Stimulated activated CD4-positive, alpha-beta T cell treated with anti-CD3 and anti-CD28 coated beads, Interleukin-12 subunit alpha, Interleukin-12 subunit beta, amount 100 ng/mL, for 4 hours (primary cell): ENCODE measurements around the gene CROCC2.

Experiments
- DNase-seq: peaks from one replicate; pipeline ENCODE4 v3.0.0-alpha.2; 2020

The CROCC2 gene

GRCh38 chr2:240906141-240906910 lies at the start of gene CROCC2:
CROCC2 (plus strand) TSS chr2:240906336; CDS start chr2:240906514, 178 bp downstream.
- DNase-seq, result no peak

- no peak for DNase-seq
Measured at GRCh38 chr2:240857039-240858008, 48.8 kb upstream of the CROCC2 start.

GRCh38 chr2:240858321-240858720 lies 47.8 kb upstream of the CROCC2 start:
- DNase-seq, result no peak

- no peak for DNase-seq
Measured at GRCh38 chr2:240858871-240859270, 47.3 kb upstream of the CROCC2 start.

- DNase-seq, result no peak
Measured at GRCh38 chr2:240861547-240861946, 44.6 kb upstream of the CROCC2 start.

GRCh38 chr2:240864475-240864874 lies 41.7 kb upstream of the CROCC2 start:
- DNase-seq, result no peak

GRCh38 chr2:240865391-240865790 lies 40.7 kb upstream of the CROCC2 start:
- DNase-seq, result no peak

GRCh38 chr2:240868286-240869108 lies 37.6 kb upstream of the CROCC2 start, which contains the start of gene AGXT:
AGXT (plus strand) TSS chr2:240868824; CDS start chr2:240868866, 42 bp downstream.
- DNase-seq, result no peak

GRCh38 chr2:240869109-240869955 lies 36.8 kb upstream of the CROCC2 start:
- DNase-seq, result no peak

GRCh38 chr2:240869956-240870875 lies 35.9 kb upstream of the CROCC2 start:
- DNase-seq, result no peak

- DNase-seq, result no peak
Measured at GRCh38 chr2:240871071-240871958, 34.8 kb upstream of the CROCC2 start.

GRCh38 chr2:240872317-240873097 lies 33.6 kb upstream of the CROCC2 start:
- DNase-seq, result no peak

GRCh38 chr2:240873098-240873788 lies 32.9 kb upstream of the CROCC2 start:
- no peak for DNase-seq

GRCh38 chr2:240873805-240874714 lies 32.1 kb upstream of the CROCC2 start:
- DNase-seq, result no peak

GRCh38 chr2:240874715-240875227 lies 31.4 kb upstream of the CROCC2 start:
- DNase-seq, result no peak

GRCh38 chr2:240875228-240876034 lies 30.7 kb upstream of the CROCC2 start:
- DNase-seq, result no peak
